HepG2 (cell line): ENCODE results near the gene ATG3. TPM values are rescaled to one million over a fixed set of nuclear protein-coding genes. Genes with fewer than 3 reads are reported as not detected.

Experiments used
- ATAC-seq: fragments of 200-7000 bp; cut with Tn5 transposase; 3 replicates; pipeline ENCODE4 v1.9.1; 2020; ENCODE audit warnings: mild to moderate bottlenecking, moderate library complexity
- BruUV-seq: library from RNA; stranded (reverse); fragments of 400-500 nt; replicated peaks from 2 replicates; lab custom pipeline; 2021; lab: Mats Ljungman, UMichigan
- CTCF ChIA-PET: fragments of 300-600 bp; formaldehyde crosslinking; extraction: SDS; loops from one replicate; lab custom pipeline; 2021; ENCODE audit warnings: low total read pairs, inconsistent platforms, low intra/inter-chr PET ratio; lab: Yijun Ruan, JAX
- POLR2A ChIA-PET: fragments of 350-600 bp; sonication (Branson Sonifier 250); formaldehyde crosslinking; loops from one replicate; lab custom pipeline; 2020; ENCODE audit warnings: antibody characterized with exemption, inconsistent platforms; lab: Yijun Ruan, JAX
- DNase-seq: peaks from one replicate; pipeline ENCODE4 v3.0.0-alpha.2; 2015; ENCODE audit warnings: low spot score
- FAIRE-seq: peaks from 3 replicates; lab custom pipeline; 2011; peaks lifted over from hg19 to GRCh38; lab: Jason Lieb, UNC
- H2AFZ ChIP-seq: one replicate; pipeline ENCODE4 v1.6.1; 2011; ENCODE audit warnings: low read length, inconsistent platforms
- H3K27ac ChIP-seq: fragments of 300-600 bp; 3 replicates; pipeline ENCODE4 v1.8.0; 2011; ENCODE audit warnings: mixed run types, mild to moderate bottlenecking, mixed read lengths, low read length, inconsistent platforms; ENCODE audit not compliant: insufficient read depth; ENCODE audit errors: extremely low read length
- H3K27me3 ChIP-seq, 2 experiments: fragments of 200-600 bp in 1 of 2; 2 replicates in 1 of 2; 3 replicates in 1 of 2; pipeline versions ENCODE4 v1.6.0 to v1.8.0; 2011; ENCODE audit warnings: low read length in 2 of 2, mild to moderate bottlenecking in 2 of 2, moderate library complexity in 2 of 2, inconsistent platforms in 1 of 2; ENCODE audit not compliant: insufficient read depth in 2 of 2, control insufficient read depth in 1 of 2
- H3K36me3 ChIP-seq, 2 experiments: fragments of 200-600 bp in 1 of 2; replicated peaks in 1 of 2; 2 replicates in 1 of 2; 3 replicates in 1 of 2; pipeline versions ENCODE4 v1.5.1 to v1.8.0; 2011; ENCODE audit warnings: low read length in 2 of 2, inconsistent platforms in 1 of 2; ENCODE audit not compliant: insufficient read depth in 2 of 2, control insufficient read depth in 1 of 2
- H3K4me1 ChIP-seq: 2 replicates; pipeline ENCODE4 v1.5.1; 2012; ENCODE audit warnings: low read length, inconsistent platforms; ENCODE audit not compliant: insufficient read depth
- H3K4me2 ChIP-seq: 2 replicates; pipeline ENCODE4 v1.6.0; 2011; ENCODE audit warnings: low read depth, low read length, inconsistent platforms
- H3K4me3 ChIP-seq, 3 experiments: fragments of 200-600 bp in 1 of 3; sonication (generic), shearing (Covaris generic) in 1 of 3; replicated peaks in 1 of 3; 2 replicates each; pipeline ENCODE4 v1.5.1; 2011 to 2016; ENCODE audit warnings: low read length in 3 of 3, inconsistent platforms in 2 of 3, low read depth in 2 of 3, mild to moderate bottlenecking in 2 of 3, control low read depth in 1 of 3, mixed read lengths in 1 of 3; ENCODE audit not compliant: insufficient read depth in 1 of 3
- H3K79me2 ChIP-seq: one replicate; pipeline ENCODE4 v1.6.1; 2011; ENCODE audit warnings: low read length, inconsistent platforms; ENCODE audit not compliant: insufficient read depth
- H3K9ac ChIP-seq: 2 replicates; pipeline ENCODE4 v1.6.0; 2011; ENCODE audit warnings: mild to moderate bottlenecking, low read depth, low read length, inconsistent platforms; ENCODE audit not compliant: insufficient read depth
- H3K9me3 ChIP-seq: 2 replicates; pipeline ENCODE4 v1.5.1; 2012; ENCODE audit warnings: mild to moderate bottlenecking, low read length
- H4K20me1 ChIP-seq: 2 replicates; pipeline ENCODE4 v1.6.0; 2011; ENCODE audit warnings: inconsistent platforms, mild to moderate bottlenecking, low read length, moderate library complexity; ENCODE audit not compliant: insufficient read depth
- ADNP ChIP-seq: sonication (generic); formaldehyde crosslinking; IDR thresholded peaks from 2 replicates; pipeline ENCODE4 v1.4.0; 2020; ENCODE audit warnings: missing genetic modification reagents
- ARNTL ChIP-seq: sonication (generic); formaldehyde crosslinking; IDR thresholded peaks from 2 replicates; pipeline ENCODE4 v1.4.0; 2020; ENCODE audit warnings: mild to moderate bottlenecking, missing genetic modification reagents
- IRF2 ChIP-seq: IDR thresholded peaks from 2 replicates; pipeline ENCODE4 v1.6.1; 2018; ENCODE audit warnings: missing genetic modification reagents, missing compliant biosample characterization
- MAFG ChIP-seq: sonication (generic); formaldehyde crosslinking; IDR thresholded peaks from 2 replicates; pipeline ENCODE4 v1.5.1; 2020; ENCODE audit warnings: mild to moderate bottlenecking, missing genetic modification reagents
- NR3C1 ChIP-seq: sonication (generic); formaldehyde crosslinking; IDR thresholded peaks from 2 replicates; pipeline ENCODE4 v1.4.0; 2020; ENCODE audit warnings: missing genetic modification reagents
- SNAI1 ChIP-seq: sonication (generic); formaldehyde crosslinking; IDR thresholded peaks from 2 replicates; pipeline ENCODE4 v1.5.0; 2020; ENCODE audit warnings: mild to moderate bottlenecking, missing genetic modification reagents, borderline replicate concordance
- SP1 ChIP-seq, 2 experiments: fragments of 450-650 bp in 1 of 2; sonication (generic) in 1 of 2; formaldehyde crosslinking in 1 of 2; IDR thresholded peaks; 2 replicates each; pipeline versions ENCODE4 v1.4.0 to v1.6.1; 2016 to 2020; ENCODE audit warnings: missing genetic modification reagents in 1 of 2
- TBX2 ChIP-seq: sonication (generic); formaldehyde crosslinking; IDR thresholded peaks from 2 replicates; pipeline ENCODE4 v1.5.0; 2020; ENCODE audit warnings: missing genetic modification reagents, mild to moderate bottlenecking, borderline replicate concordance
- ZNF260 ChIP-seq: sonication (generic); formaldehyde crosslinking; IDR thresholded peaks from 2 replicates; pipeline ENCODE4 v1.4.0; 2020; ENCODE audit warnings: missing genetic modification reagents, low read depth, mild to moderate bottlenecking, borderline replicate concordance
- ZNF296 ChIP-seq: sonication (generic); formaldehyde crosslinking; conservative IDR thresholded peaks from 2 replicates; pipeline ENCODE4 v1.5.0; 2020; ENCODE audit warnings: mild to moderate bottlenecking, missing genetic modification reagents
- ZNF773 ChIP-seq: sonication (generic); formaldehyde crosslinking; IDR thresholded peaks from 2 replicates; pipeline ENCODE4 v1.4.0; 2020; ENCODE audit warnings: missing genetic modification reagents, borderline replicate concordance
- WGBS: methylation state at CpG from one replicate; pipeline ENCODE4 v1.1.6; 2017; ENCODE audit warnings: low lambda C conversion rate; 5-methylcytosine and 5-hydroxymethylcytosine counted together
- in situ Hi-C: cut with HindIII; loops from 2 replicates; pipeline ENCODE4 v1.10.0; 2017; ENCODE audit warnings: low pct_unique_long_range_greater_than_20kb; ENCODE audit not compliant: extremely low pct_ligation_motif_present
- intact Hi-C: fragments of 100-400 bp; cut with micrococcal nuclease; formaldehyde crosslinking; loops from one replicate; pipeline ENCODE4 v1.10.0; 2022; ENCODE audit not compliant: unreplicated experiment
- polyA plus RNA-seq, 8 experiments: library from polyadenylated mRNA; depleted of rRNA in 3 of 8; stranded (reverse) in 7 of 8; unstranded in 1 of 8; fragments of >200 nt; fragmentation: Illumina TruSeq in 4 of 8; extraction: Trizol in 4 of 8; gene quantifications; 2 replicates each; pipeline versions ENCODE4 v1.2.1 to v1.2.3, GENCODE V29; 2011 to 2016; ENCODE audit warnings: low read depth in 4 of 8, missing spikeins in 1 of 8, mixed read lengths in 1 of 8; ENCODE audit not compliant: insufficient read depth in 1 of 8
- total RNA-seq, 5 experiments: library from RNA; depleted of rRNA; stranded (reverse); fragments of >200 nt; fragmentation: Illumina TruSeq; extraction: Trizol; gene quantifications; 2 replicates each; pipeline ENCODE4 v1.2.3, GENCODE V29; 2016; ENCODE audit warnings: low read depth in 1 of 5
- TF ChIP-seq, protein P1 (sequence below): sonication (generic); formaldehyde crosslinking; IDR thresholded peaks from 2 replicates; pipeline ENCODE4 v1.8.0; 2022; ENCODE audit warnings: mild to moderate bottlenecking, missing genetic modification reagents
- TF ChIP-seq, protein P2 (sequence below): sonication (generic); formaldehyde crosslinking; IDR thresholded peaks from 2 replicates; pipeline ENCODE4 v1.4.0; 2020; ENCODE audit warnings: mild to moderate bottlenecking, missing genetic modification reagents
- TF ChIP-seq, protein P3 (sequence below): sonication (generic); formaldehyde crosslinking; IDR thresholded peaks from 2 replicates; pipeline ENCODE4 v1.5.1; 2020; ENCODE audit warnings: mild to moderate bottlenecking, missing genetic modification reagents, moderate library complexity

The ATG3 gene
- total and polyA plus RNA-seq, 2 of the 13 experiments (the other 11 are each of a cell fraction or from before 2014, with no cell fraction given) = 19.6 to 34.8 TPM

- Histone ChIP-seq H3K9ac (no peak overlapping the region), H3K9me3 (no peaks in the 10 kb centered on the region), H3K4me3 (no peak overlapping the region), H2AFZ (no peak overlapping the region), H3K4me2 (no peak overlapping the region), H3K79me2 (no peaks in the 10 kb centered on the region)
- no peak for FAIRE-seq
- no TSS peak for BruUV-seq
- WGBS = 62% methylated on average over 2 of the region's 2 CpGs
- intact Hi-C loops = no loop called here
- DNase-seq = no peak
- no peak for ATAC-seq
- TF ChIP-seq ARNTL (CRISPR knock-in tag) (no peak), ZNF260 (CRISPR knock-in tag) (no peak), SP1 (IDR thresholded peaks at IDR 0.05) (no peak), SP1 (CRISPR knock-in tag; IDR thresholded peaks at IDR 0.05) (no peak), ADNP (CRISPR knock-in tag) (no peak), IRF2 (CRISPR knock-in tag) (no peak), NR3C1 (no peak), MAFG (CRISPR knock-in tag) (no peak), ZNF296 (CRISPR knock-in tag) (no peak), TBX2 (CRISPR knock-in tag) (no peak), SNAI1 (no peak), ZNF773 (CRISPR knock-in tag) (no peak)
- TF ChIP-seq, protein P1, sequence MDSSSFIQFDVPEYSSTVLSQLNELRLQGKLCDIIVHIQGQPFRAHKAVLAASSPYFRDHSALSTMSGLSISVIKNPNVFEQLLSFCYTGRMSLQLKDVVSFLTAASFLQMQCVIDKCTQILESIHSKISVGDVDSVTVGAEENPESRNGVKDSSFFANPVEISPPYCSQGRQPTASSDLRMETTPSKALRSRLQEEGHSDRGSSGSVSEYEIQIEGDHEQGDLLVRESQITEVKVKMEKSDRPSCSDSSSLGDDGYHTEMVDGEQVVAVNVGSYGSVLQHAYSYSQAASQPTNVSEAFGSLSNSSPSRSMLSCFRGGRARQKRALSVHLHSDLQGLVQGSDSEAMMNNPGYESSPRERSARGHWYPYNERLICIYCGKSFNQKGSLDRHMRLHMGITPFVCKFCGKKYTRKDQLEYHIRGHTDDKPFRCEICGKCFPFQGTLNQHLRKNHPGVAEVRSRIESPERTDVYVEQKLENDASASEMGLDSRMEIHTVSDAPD (CRISPR knock-in tag) = no peak
- TF ChIP-seq, protein P2, sequence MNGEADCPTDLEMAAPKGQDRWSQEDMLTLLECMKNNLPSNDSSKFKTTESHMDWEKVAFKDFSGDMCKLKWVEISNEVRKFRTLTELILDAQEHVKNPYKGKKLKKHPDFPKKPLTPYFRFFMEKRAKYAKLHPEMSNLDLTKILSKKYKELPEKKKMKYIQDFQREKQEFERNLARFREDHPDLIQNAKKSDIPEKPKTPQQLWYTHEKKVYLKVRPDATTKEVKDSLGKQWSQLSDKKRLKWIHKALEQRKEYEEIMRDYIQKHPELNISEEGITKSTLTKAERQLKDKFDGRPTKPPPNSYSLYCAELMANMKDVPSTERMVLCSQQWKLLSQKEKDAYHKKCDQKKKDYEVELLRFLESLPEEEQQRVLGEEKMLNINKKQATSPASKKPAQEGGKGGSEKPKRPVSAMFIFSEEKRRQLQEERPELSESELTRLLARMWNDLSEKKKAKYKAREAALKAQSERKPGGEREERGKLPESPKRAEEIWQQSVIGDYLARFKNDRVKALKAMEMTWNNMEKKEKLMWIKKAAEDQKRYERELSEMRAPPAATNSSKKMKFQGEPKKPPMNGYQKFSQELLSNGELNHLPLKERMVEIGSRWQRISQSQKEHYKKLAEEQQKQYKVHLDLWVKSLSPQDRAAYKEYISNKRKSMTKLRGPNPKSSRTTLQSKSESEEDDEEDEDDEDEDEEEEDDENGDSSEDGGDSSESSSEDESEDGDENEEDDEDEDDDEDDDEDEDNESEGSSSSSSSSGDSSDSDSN = no peak
- TF ChIP-seq, protein P3, sequence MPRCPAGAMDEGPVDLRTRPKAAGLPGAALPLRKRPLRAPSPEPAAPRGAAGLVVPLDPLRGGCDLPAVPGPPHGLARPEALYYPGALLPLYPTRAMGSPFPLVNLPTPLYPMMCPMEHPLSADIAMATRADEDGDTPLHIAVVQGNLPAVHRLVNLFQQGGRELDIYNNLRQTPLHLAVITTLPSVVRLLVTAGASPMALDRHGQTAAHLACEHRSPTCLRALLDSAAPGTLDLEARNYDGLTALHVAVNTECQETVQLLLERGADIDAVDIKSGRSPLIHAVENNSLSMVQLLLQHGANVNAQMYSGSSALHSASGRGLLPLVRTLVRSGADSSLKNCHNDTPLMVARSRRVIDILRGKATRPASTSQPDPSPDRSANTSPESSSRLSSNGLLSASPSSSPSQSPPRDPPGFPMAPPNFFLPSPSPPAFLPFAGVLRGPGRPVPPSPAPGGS (CRISPR knock-in tag) = no peak
- TF ChIP-seq, all 625 proteins: peak for 0
- no peaks in the 10 kb centered on the region for H3K4me1 ChIP-seq
- H3K27ac ChIP-seq = no peak overlapping the region
- peaks cover 0 to under 1% of the 10 kb centered on the region in 2 experiments; a peak in 1 of 5 replicates for H3K27me3 ChIP-seq
- no peaks in the 10 kb centered on the region for H3K36me3 ChIP-seq
- CTCF ChIA-PET = no interaction called here
- POLR2A ChIA-PET = no interaction called here
- no peaks in the 10 kb centered on the region for H4K20me1 ChIP-seq
- in situ Hi-C loops = no loop called here
Measured at GRCh38 chr3:112606098-112606497, 44.3 kb upstream of the ATG3 start.
